ENCODE data around the gene RBM43.

The RBM43 gene

GRCh38 chr2:151230627-151231140 lies 31.0 kb downstream of the RBM43 start:
- ATAC-seq (replicated peaks) (no peak), DNase-seq (no peak)
- Mint-ChIP-seq H3K9me3 (no peaks in the 10 kb centered on the region), H3K4me1 (no peaks in the 10 kb centered on the region), H3K27me3 (peaks cover 12 to 21% of the 10 kb centered on the region in 2 donors), H3K4me3 (no peak overlapping the region), H3K36me3 (no peaks in the 10 kb centered on the region), H3K27ac (no peak overlapping the region)

- DNase-seq: no peak
Observed at GRCh38 chr2:151228847-151229512, 32.7 kb downstream of the RBM43 start.

GRCh38 chr2:151217343-151217742 lies 44.3 kb downstream of the RBM43 start:
- ATAC-seq (replicated peaks) (no peak), DNase-seq (no peak)

More at GRCh38 chr2:151228847-151229512, 32.7 kb downstream of the RBM43 start:
- Mint-ChIP-seq H3K9me3 (no peaks in the 10 kb centered on the region), H3K27ac (no peak overlapping the region), H3K4me1 (no peaks in the 10 kb centered on the region), H3K4me3 (no peak overlapping the region), H3K36me3 (no peaks in the 10 kb centered on the region), H3K27me3 (peaks cover 15 to 21% of the 10 kb centered on the region in 2 donors)
- ATAC-seq (replicated peaks): no peak

GRCh38 chr2:151207100-151207499 lies 54.6 kb downstream of the RBM43 start:
- DNase-seq: no peak
- ATAC-seq (replicated peaks): no peak
- Mint-ChIP-seq H3K27me3 (peaks cover 0 to 6% of the 10 kb centered on the region in 2 donors), H3K4me1 (no peaks in the 10 kb centered on the region), H3K9me3 (no peaks in the 10 kb centered on the region), H3K4me3 (no peak overlapping the region), H3K36me3 (no peaks in the 10 kb centered on the region), H3K27ac (no peak overlapping the region)

More at GRCh38 chr2:151217343-151217742, 44.3 kb downstream of the RBM43 start:
- no peak overlapping the region for H3K4me3 Mint-ChIP-seq
- H3K9me3 Mint-ChIP-seq: no peaks in the 10 kb centered on the region
- H3K27ac Mint-ChIP-seq: no peak overlapping the region
- no peaks in the 10 kb centered on the region for H3K27me3 Mint-ChIP-seq
- no peaks in the 10 kb centered on the region for H3K4me1 Mint-ChIP-seq
- H3K36me3 Mint-ChIP-seq: no peaks in the 10 kb centered on the region

- no peaks in the 10 kb centered on the region for H3K36me3 Mint-ChIP-seq
- DNase-seq (no peak), ATAC-seq (replicated peaks) (no peak)
- H3K27ac Mint-ChIP-seq: no peak overlapping the region
- H3K27me3 Mint-ChIP-seq: peaks cover 0 to 6% of the 10 kb centered on the region in 2 donors
- no peak overlapping the region for H3K4me3 Mint-ChIP-seq
- no peaks in the 10 kb centered on the region for H3K4me1 Mint-ChIP-seq
- H3K9me3 Mint-ChIP-seq: no peaks in the 10 kb centered on the region
Observed at GRCh38 chr2:151206446-151206968, 55.2 kb downstream of the RBM43 start.

GRCh38 chr2:151205571-151205970 lies 56.1 kb downstream of the RBM43 start:
- ATAC-seq (replicated peaks): no peak
- Mint-ChIP-seq H3K36me3 (no peaks in the 10 kb centered on the region), H3K4me1 (no peaks in the 10 kb centered on the region), H3K4me3 (no peak overlapping the region), H3K27me3 (peaks cover 0 to 6% of the 10 kb centered on the region in 2 donors), H3K27ac (no peak overlapping the region), H3K9me3 (no peaks in the 10 kb centered on the region)
- no peak for DNase-seq

- Mint-ChIP-seq H3K36me3 (no peaks in the 10 kb centered on the region), H3K9me3 (no peaks in the 10 kb centered on the region), H3K4me3 (no peak overlapping the region), H3K27me3 (peaks cover 0 to 6% of the 10 kb centered on the region in 2 donors), H3K27ac (no peak overlapping the region), H3K4me1 (no peaks in the 10 kb centered on the region)
- no peak for ATAC-seq (replicated peaks)
- DNase-seq: no peak
Observed at GRCh38 chr2:151204756-151205155, 56.9 kb downstream of the RBM43 start.

- no peak for ATAC-seq (replicated peaks)
- DNase-seq: no peak
- H3K27ac Mint-ChIP-seq: no peak overlapping the region
- H3K9me3 Mint-ChIP-seq: no peaks in the 10 kb centered on the region
- peaks cover 2 to 6% of the 10 kb centered on the region in 2 donors for H3K27me3 Mint-ChIP-seq
- H3K4me1 Mint-ChIP-seq: peaks cover 0 to 2% of the 10 kb centered on the region in 2 donors
- H3K4me3 Mint-ChIP-seq: no peak overlapping the region
- no peaks in the 10 kb centered on the region for H3K36me3 Mint-ChIP-seq
Observed at GRCh38 chr2:151200844-151201243, 60.8 kb downstream of the RBM43 start.

GRCh38 chr2:151200277-151200676 lies 61.4 kb downstream of the RBM43 start:
- Mint-ChIP-seq H3K9me3 (no peaks in the 10 kb centered on the region), H3K36me3 (no peaks in the 10 kb centered on the region), H3K27me3 (peaks cover 6% of the 10 kb centered on the region in 2 donors), H3K27ac (no peak overlapping the region), H3K4me1 (peaks cover 0 to 2% of the 10 kb centered on the region in 2 donors), H3K4me3 (no peak overlapping the region)
- ATAC-seq (replicated peaks) (no peak), DNase-seq (no peak)

GRCh38 chr2:151198645-151199044 lies 63.0 kb downstream of the RBM43 start:
- Mint-ChIP-seq H3K27me3 (peaks cover 0 to 6% of the 10 kb centered on the region in 2 donors), H3K9me3 (no peaks in the 10 kb centered on the region)

More at GRCh38 chr2:151198645-151199044, 63.0 kb downstream of the RBM43 start:
- no peak for ATAC-seq (replicated peaks)
- Mint-ChIP-seq H3K4me1 (peaks cover 0 to 2% of the 10 kb centered on the region in 2 donors), H3K4me3 (no peak overlapping the region), H3K36me3 (no peaks in the 10 kb centered on the region), H3K27ac (no peak overlapping the region)
- DNase-seq: no peak

All from stimulated activated naive B cell treated with anti-CD40 and anti-IgM and Interleukin-4, amounts not matched to agents 10 μg/mL and 1 μg/mL and 100 μg/mL, for 72 hours (primary cell).